ENCODE data around the gene SERBP1.

The SERBP1 gene

GRCh38 chr1:67404212-67404620 is 26.0 kb downstream of the SERBP1 start:
- no peak for DNase-seq

DNA sequence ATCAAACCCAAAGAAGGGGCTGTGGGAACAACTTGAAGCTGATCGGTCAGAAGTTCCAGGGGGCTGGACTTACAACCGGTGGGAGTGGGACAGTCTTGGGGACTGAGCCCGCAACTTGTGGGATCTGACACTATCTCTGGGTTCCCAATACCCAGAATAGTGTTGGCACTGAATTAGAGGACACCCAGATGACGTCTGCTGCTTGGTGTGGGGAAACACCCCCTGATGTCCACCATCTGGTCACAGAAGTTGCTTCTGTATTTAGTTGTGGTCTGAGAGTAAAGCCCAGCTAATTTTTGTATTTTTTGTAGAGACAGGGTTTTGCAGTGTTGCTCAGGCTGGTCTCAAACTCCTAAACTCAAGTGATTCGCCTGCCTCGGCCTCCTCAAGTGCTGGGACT is 28.8 kb downstream of the SERBP1 start:
- DNase-seq: no peak

DNA sequence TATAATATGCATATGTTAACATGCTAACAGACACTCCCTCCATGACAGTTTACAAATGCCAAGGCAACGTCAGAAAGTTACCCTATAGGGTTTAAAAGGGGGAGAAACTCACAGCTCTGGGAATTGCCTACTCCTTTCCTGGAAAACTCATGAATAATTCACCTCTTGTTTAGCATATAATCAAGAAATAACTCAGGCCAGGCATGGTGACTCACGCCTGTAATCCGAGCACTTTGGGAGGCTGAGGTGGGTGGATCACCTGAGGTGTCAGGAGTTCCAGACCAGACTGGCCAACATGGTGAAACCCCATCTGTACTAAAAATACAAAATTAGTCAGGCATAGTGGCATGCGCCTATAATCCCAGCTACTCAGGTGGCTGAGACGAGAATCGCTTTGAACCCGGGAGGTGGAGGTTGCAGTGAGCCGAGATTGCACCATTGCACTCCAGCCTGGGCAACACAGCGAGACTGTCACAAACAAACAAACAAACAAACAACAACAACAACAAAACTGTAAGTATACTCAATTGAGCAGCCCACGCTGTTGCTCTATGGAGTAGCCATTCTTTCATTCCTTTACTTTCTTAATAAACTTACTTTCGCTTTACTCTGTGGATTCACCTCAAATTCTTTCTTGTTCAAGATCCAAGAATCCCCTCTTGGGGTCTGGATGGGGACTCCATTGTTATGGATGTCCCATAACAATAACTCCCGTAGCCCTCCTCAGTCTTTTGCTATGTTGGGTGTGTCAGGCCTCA is 30.0 kb downstream of the SERBP1 start:
- peak; percentile 10 for DNase-seq

DNA sequence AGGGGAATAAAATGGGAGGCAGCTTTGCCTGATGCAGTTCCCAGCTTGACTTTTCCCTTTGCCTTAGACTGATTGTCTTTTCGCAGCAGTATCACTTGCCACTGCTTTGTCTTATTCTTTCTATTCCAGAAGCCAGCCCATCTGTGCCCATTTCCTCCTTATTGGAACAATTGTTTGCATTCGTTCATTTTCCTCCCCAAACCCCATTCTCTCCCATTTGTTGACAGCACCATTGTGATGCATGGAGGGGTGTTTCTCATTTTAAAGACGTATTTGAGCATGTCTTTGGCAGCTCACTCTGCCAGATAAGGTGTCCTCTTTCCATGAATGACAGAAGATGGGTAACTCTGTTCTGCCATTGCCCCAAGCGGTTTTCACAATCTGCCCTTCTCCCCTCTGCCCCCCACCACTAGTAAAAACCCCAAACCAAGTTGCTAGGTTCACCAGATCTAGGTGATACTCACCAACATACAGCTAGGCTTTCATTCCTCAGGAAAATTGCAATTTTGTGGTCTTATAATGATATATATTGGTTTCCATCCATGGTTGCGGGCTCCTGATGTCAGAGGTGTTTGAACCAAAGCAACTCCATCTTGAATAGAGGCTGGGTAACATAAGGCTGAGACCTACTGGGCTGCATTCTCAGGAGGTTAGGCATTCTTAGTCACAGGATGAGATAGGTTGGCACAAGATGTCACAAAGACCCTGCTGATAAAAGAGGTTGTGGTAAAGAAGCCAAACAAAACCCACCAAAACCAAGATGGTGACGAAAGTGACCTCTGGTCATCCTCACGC is 30.8 kb downstream of the SERBP1 start:
- no peak for DNase-seq

DNA sequence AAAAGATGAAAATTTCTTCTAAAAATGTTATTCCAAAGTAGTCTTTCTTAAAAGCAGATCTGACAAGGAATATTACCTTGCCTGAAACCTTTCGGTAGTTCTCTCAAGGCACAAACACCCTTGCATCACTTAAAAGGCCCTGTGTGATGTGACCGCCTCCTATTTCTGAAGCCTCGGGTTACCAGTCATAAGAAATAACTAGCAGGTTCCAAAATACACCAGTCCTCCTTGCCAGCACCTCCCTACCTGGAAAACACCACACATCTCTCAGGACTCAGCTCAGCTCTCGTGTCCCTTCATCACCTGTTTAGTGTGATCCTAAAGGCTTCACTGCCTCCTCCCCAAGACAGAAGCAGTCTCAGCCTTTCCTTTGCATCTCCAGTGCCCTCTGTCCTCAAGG is 35.7 kb downstream of the SERBP1 start:
- no peak for DNase-seq

DNA sequence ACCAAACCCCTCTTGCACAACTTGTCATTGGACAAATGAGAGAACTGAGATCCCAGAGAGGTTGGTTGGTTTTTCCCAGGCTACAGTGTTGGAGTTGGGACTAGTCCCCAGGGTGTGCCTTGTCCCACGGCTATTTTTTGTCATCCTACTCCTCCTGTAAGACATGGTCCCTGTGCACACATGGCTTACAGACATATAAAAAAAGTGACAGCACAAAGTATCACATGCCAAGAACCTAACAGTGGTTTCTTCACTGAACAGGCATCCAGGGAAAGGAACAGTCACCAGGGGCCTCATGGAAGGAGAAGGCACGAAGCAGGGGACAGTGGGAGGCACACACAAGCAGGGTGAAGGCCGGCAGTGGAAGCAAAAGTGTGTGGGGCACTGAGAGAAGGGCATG is 36.5 kb downstream of the SERBP1 start:
- DNase-seq: no peak

DNA sequence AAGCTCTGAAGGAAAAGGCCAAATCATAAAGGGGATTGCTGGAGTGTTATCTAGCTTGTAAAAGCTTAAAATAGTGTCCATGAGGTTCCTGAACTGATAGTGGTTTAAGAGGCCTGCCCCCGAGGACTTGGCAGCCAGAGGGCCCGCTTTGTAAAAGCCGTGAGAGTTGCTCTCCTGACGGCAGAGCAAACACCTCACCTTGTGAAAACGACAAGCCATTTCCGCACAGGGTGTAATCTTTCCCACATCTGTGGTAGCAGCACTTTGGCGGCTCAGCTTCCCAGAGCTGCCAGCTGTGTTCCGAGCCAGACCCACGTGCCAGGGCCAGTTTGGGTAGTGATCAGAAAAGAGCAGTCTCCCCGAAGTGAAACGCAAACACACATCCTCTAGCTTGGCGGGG is 37.0 kb downstream of the SERBP1 start:
- no peak for DNase-seq

DNA sequence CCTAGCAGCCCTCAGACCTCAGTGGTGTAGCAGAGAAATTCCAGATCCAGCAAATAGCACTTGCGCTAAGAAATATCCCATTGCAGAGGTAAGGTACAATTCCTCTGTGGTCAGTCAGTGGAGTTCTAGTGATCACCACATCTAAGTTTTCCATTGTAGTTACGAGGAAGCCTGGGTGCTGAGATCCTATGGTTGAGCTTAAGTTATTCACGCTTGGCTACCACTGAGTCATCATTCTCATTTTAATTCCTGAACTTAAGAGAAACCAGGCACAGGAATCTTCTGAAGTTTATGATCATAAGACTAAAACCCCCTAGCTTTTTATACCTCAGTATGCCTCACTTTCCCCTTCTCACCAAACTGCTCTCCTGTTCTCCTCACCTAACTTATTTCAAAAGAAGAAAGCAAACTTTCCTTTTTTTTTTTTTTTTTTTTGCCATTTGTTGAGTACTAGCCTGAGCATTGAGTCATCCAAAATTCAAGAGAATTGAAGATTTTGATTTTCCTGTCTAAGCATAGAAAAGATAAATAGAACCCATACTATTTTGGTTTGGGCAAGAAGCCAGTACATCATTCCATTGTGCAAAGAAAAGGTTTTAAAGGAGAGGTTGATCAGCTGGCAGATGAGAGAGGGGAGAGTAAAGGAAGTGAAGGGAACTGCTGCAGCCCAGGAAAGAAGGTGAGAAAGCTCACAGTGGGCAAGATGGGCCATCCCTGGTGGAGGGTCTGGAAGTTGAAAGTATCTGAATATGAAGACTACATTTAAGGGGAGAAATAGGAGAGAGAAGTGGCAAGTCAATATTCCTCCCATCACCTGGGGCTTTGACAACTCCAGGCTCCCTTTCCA is 39.9 kb downstream of the SERBP1 start:
- no peak for DNase-seq

DNA sequence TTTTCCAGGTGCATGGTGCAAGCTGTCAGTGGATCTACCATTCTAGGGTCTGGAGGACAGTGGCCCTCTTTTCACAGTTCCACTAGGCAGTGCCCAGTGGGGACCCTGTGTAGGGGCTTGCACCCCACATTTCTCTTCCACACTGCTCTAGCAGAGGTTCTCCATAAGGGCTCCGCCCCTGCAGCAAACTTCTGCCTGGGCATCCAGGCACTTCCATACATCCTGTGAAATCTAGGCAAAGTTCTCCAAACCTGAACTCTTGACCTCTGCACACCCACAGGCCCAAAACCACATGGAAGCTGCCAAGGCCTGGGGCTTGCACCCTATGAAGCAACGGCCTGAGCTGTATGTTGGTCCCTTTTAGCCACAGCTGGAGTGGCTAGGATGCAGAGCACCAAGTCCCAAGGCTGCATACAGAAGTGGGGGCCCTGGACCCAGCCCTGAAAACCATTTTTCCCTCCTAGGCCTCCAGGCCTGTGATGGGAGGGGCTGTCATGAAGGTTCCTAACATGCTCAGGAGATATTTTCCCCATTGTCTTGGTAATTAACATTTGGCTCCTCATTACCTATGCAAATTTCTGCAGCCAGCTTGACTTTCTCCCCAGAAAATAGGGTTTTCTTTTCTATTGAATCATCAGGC is 46.1 kb downstream of the SERBP1 start:
- no peak for DNase-seq

DNA sequence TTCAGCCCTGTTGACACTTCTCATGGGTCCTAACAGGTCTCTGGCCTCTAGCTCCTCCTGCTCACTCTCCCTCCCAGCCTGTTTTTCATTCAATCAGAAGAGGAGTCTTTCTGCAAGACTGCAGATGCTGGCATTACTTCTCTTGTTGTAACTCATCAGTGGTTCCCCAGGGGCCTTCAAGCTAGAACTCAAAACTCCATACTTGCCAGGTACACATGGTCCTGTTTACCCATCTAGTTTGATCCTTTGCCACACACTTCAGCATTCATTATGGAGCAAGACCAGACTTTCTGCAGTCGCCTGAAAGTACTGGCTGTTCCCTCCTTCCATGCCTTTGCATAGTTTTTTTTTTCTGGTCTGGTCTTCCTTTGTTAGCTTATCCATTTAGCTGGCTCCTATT is 47.9 kb downstream of the SERBP1 start:
- DNase-seq: no peak

DNA sequence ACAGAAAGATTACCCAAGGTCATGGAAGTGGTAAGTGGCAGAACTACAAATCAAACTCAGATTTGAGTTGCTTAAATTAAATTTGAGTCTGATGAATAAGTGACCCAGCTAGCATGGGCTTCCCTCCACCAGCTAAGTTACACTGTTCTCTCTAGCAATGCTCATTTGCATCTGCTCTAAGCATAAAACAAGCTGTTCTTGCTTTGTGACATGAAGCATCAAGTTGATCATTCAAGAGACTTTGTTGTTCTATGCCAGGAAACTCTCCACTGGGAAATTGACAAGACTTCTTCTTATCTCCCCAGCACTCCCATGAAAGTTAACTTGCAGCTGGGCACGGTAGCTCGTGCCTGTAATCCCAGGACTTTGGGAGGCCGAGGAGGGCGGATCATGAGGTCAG is 49.0 kb downstream of the SERBP1 start:
- no peak for DNase-seq

GRCh38 chr1:67377253-67377652 is 52.9 kb downstream of the SERBP1 start:
- DNase-seq: no peak

- no peak for DNase-seq
Observed at GRCh38 chr1:67376381-67376780, 53.8 kb downstream of the SERBP1 start.

DNA sequence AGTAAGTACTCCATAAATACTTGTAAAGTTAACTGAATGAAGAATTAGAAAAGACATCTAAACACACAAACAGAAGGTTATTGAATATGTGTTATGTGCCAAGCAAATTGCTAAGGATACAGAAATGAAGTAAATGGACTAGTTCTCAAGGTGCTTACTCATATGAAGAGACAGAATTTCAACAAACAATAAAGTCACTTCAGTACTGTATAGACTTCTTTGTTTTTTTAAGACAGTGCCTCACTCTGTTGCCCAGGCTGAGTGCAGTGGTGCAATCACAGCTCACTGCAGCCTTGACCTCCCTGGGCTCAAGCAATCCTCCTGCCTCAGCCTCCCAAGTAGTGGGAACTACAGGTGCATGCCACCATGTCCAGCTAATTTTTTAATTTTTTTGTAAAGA is 57.3 kb downstream of the SERBP1 start:
- DNase-seq: no peak

GRCh38 chr1:67372136-67372535 is 58.1 kb downstream of the SERBP1 start:
- DNase-seq: no peak

GRCh38 chr1:67371681-67372080 is 58.5 kb downstream of the SERBP1 start:
- DNase-seq: no peak

- no peak for DNase-seq
Observed at GRCh38 chr1:67371043-67371442, 59.2 kb downstream of the SERBP1 start.

DNA sequence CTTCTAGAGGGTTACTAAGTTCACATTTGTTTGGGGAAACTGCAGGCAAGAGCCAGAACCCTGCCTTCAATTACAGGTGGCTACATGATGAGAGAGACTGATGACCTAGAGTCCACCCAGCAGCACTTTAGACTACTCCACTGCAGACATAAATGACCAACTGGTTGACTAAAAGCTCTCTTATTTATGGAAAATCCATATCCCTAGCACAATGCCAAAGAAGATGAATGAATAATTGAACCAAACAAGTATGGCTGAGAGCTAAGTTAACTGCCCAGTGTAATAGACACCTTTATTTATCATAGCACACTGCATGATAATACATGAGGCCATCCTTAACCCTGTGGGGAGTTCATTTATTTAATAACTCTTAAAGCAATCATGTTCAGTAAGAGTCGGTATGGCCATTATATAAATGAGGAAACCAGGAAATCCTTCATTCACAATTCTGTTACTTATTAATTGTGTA is 62.1 kb downstream of the SERBP1 start:
- DNase-seq: no peak

DNA sequence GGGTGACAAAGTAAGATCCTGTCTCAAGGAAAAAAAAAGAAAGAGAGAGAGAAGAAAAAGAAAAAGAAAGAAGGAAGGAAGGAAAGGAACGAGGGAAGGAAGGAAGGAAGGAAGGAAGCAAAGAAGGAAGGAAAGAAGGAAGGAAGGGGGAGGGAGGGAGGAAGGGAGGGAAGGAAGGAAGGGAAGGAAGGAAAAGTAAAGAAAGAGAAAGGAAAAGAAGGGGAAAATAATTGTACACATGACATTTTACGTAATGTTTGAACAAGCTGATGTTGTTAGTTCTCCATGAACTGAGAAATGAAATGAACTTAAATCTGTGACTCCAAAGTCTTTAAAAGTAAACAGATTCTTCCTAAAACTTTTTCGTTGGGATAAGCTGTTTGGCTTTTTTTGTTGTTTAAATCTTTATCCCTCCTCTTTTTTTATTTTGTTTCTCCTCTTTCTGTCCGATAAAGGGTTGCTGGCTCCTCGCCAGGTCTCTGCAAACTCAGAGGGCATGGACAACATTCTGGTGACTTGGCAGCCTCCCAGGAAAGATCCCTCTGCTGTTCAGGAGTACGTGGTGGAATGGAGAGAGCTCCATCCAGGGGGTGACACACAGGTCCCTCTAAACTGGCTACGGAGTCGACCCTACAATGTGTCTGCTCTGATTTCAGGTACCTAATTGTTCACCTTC is 62.7 kb downstream of the SERBP1 start:
- peak; percentile 76 for DNase-seq

DNA sequence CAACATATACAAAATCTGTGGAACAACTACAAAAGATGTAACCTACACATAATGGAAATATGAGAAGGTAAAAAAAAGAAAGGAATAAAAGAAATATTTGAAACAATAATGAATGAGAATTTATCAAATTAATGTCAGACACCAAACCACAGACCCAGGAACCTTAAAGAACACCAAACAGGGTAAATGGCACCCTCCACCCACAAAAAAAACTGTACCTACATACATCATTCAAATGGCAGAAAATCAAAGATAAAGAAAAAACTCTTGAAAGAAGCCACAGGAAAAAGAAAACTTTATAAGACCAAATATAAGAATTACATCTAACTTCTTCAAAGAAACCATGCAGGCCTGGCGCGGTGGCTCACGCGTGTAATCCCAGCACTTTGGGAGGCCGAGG is 68.6 kb downstream of the SERBP1 start:
- DNase-seq: no peak

DNA sequence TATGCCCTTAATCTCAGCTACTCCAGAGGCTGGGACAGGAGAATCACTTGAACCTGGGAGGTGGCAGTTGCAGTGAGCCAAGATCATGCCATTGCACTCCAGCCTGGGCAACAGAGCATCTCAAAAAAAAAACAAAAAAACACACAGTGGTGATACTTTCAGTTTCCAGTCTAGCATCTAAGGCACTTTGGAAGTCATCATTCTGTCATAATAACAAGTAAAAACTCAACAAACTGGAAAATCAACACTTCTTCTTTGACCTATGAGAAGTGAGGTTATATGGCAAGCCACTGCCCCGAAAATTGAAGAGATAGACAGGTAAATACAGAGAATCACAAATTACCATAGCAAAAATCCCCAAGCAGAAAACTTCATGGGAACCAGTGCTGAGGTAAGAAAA is 70.6 kb downstream of the SERBP1 start:
- no peak for DNase-seq

Measured in NCI-H69 (cell line).